Esophagus muscularis mucosa (tissue), 4 donors: ENCODE results near the gene GLYATL1.

Experiments used
- CTCF ChIP-seq, 3 experiments: fragments of 200-600 bp in 2 of 3; fragments of 450-650 bp in 1 of 3; sonication (generic) in 2 of 3; IDR thresholded peaks; one replicate each; pipeline ENCODE4 v1.5.1; 2017 to 2019; ENCODE audit warnings: antibody characterized with exemption in 3 of 3, mild to moderate bottlenecking in 2 of 3, moderate library complexity in 1 of 3
- EP300 ChIP-seq: sonication (generic); formaldehyde crosslinking; IDR thresholded peaks from one replicate; pipeline ENCODE4 v1.6.1; 2017; ENCODE audit warnings: antibody characterized with exemption
- POLR2A ChIP-seq: fragments of 450-650 bp; IDR thresholded peaks from one replicate; pipeline ENCODE4 v1.6.1; 2017; ENCODE audit warnings: antibody characterized with exemption, moderate library complexity, mild to moderate bottlenecking, low read depth
- POLR2AphosphoS5 ChIP-seq, 2 donors: sonication (generic); formaldehyde crosslinking; IDR thresholded peaks; one replicate each; pipeline ENCODE4 v1.6.1; 2017; ENCODE audit warnings: antibody characterized with exemption in 2 of 2

GRCh38 chr11:58945663-58946062 lies 6.4 kb downstream of the GLYATL1 start:
- TF ChIP-seq POLR2A (no peak), CTCF (IDR thresholded peaks at IDR 0.05) (no peak), EP300 (no peak), POLR2AphosphoS5 (IDR thresholded peaks at IDR 0.05) (no peak)
